GM12878 (cell line): Measurements from ENCODE around the gene SYNDIG1. TPM values are rescaled to one million over a fixed set of nuclear protein-coding genes. Genes with fewer than 3 reads are reported as not detected.

ENCODE experiments used
- ATAC-seq: fragments of 200-7000 bp; cut with Tn5 transposase; 3 replicates; pipeline ENCODE4 v1.9.1; 2020; ENCODE audit warnings: mild to moderate bottlenecking, moderate library complexity
- BruUV-seq: library from RNA; stranded (reverse); fragments of 400-500 nt; replicated peaks from 2 replicates; lab custom pipeline; 2021; lab: Mats Ljungman, UMichigan
- CTCF ChIA-PET: fragments of 300-600 bp; sonication (Branson Sonifier 250); formaldehyde crosslinking; extraction: SDS; loops from one replicate; lab custom pipeline; 2021; ENCODE audit warnings: inconsistent platforms; lab: Yijun Ruan, JAX
- POLR2A ChIA-PET: fragments of 350-600 bp; formaldehyde crosslinking; extraction: SDS; loops from one replicate; lab custom pipeline; 2021; ENCODE audit warnings: inconsistent platforms; lab: Charles Lee
- RAD21 ChIA-PET: fragments of 300-600 bp; sonication (Branson Sonifier 250); formaldehyde crosslinking; loops from one replicate; lab custom pipeline; 2023; ENCODE audit warnings: antibody characterized with exemption; ENCODE audit not compliant: unreplicated experiment; lab: Charles Lee
- SMC1A ChIA-PET: fragments of 300-600 bp; sonication (Branson Sonifier 250); formaldehyde crosslinking; loops from one replicate; lab custom pipeline; 2023; ENCODE audit not compliant: unreplicated experiment, uncharacterized antibody; lab: Charles Lee
- DNase-seq: peaks from one replicate; pipeline ENCODE4 v3.0.0-alpha.2; 2011; ENCODE audit warnings: low read depth, low spot score
- FAIRE-seq: peaks from 3 replicates; lab custom pipeline; 2011; peaks lifted over from hg19 to GRCh38; lab: Jason Lieb, UNC
- H2AFZ ChIP-seq: 2 replicates; pipeline ENCODE4 v1.6.0; 2011; ENCODE audit warnings: low read depth, low read length, control low read depth; ENCODE audit not compliant: control insufficient read depth
- H3K27ac ChIP-seq: 2 replicates; pipeline ENCODE4 v1.5.1; 2011; ENCODE audit warnings: control low read depth; ENCODE audit not compliant: control insufficient read depth, insufficient read depth
- H3K27me3 ChIP-seq, 2 experiments: replicated peaks in 1 of 2; 2 replicates each; pipeline versions ENCODE4 v1.6.0 to v1.6.1; 2011; ENCODE audit warnings: low read length in 1 of 2; ENCODE audit not compliant: control insufficient read depth in 2 of 2, insufficient read depth in 2 of 2
- H3K36me3 ChIP-seq, 2 experiments: 2 replicates each; pipeline ENCODE4 v1.5.1; 2011; ENCODE audit warnings: low read length in 1 of 2; ENCODE audit not compliant: control insufficient read depth in 2 of 2, insufficient read depth in 2 of 2
- H3K4me1 ChIP-seq: 2 replicates; pipeline ENCODE4 v1.6.1; 2011; ENCODE audit warnings: mild to moderate bottlenecking, low read length, moderate library complexity, mixed read lengths; ENCODE audit not compliant: control insufficient read depth, insufficient read depth
- H3K4me2 ChIP-seq: 2 replicates; pipeline ENCODE4 v1.6.0; 2011; ENCODE audit warnings: control low read depth; ENCODE audit not compliant: control insufficient read depth, insufficient read depth
- H3K4me3 ChIP-seq: fragments of 200-600 bp; sonication (generic); 2 replicates; pipeline ENCODE4 v1.5.1; 2016
- H3K79me2 ChIP-seq: 2 replicates; pipeline ENCODE4 v1.6.0; 2011; ENCODE audit warnings: low read length; ENCODE audit not compliant: control insufficient read depth, insufficient read depth
- H3K9ac ChIP-seq: 2 replicates; pipeline ENCODE4 v1.8.0; 2011; ENCODE audit warnings: low read length, control low read depth, mixed read lengths; ENCODE audit not compliant: control insufficient read depth, insufficient read depth
- H3K9me3 ChIP-seq: replicated peaks from 3 replicates; pipeline ENCODE4 v1.5.1; 2011; ENCODE audit warnings: mild to moderate bottlenecking, low read length; ENCODE audit not compliant: control insufficient read depth, insufficient read depth
- H4K20me1 ChIP-seq: 2 replicates; pipeline ENCODE4 v1.6.0; 2011; ENCODE audit not compliant: control insufficient read depth, insufficient read depth
- CBX5 ChIP-seq: sonication (generic); IDR thresholded peaks from 2 replicates; pipeline ENCODE4 v1.6.1; 2016; ENCODE audit warnings: low read depth, moderate library complexity, mild to moderate bottlenecking, inconsistent platforms
- CHD2 ChIP-seq: IDR thresholded peaks from 2 replicates; pipeline ENCODE4 v1.6.1; 2011; ENCODE audit warnings: low read depth, low read length, improper control_type of control experiment, borderline replicate concordance
- HDAC6 ChIP-seq: fragments of 200-600 bp; sonication (generic); IDR thresholded peaks from one replicate; pipeline ENCODE4 v1.8.0; 2017; ENCODE audit warnings: antibody characterized with exemption; ENCODE audit not compliant: unreplicated experiment
- IKZF2 ChIP-seq, 2 experiments: fragments of 450-650 bp; IDR thresholded peaks; 2 replicates each; pipeline ENCODE4 v1.6.1; 2017; ENCODE audit warnings: mild to moderate bottlenecking in 2 of 2, moderate library complexity in 2 of 2
- KLF5 ChIP-seq: fragments of 450-650 bp; IDR thresholded peaks from 2 replicates; pipeline ENCODE4 v1.6.1; 2014; ENCODE audit warnings: mild to moderate bottlenecking; ENCODE audit not compliant: partially characterized antibody
- NRF1 ChIP-seq: conservative IDR thresholded peaks from 2 replicates; pipeline ENCODE4 v1.6.1; 2011; ENCODE audit warnings: mild to moderate bottlenecking, low read depth, low read length, improper control_type of control experiment
- RB1 ChIP-seq: fragments of 450-650 bp; formaldehyde crosslinking; IDR thresholded peaks from 2 replicates; pipeline ENCODE4 v1.6.1; 2017; ENCODE audit warnings: mild to moderate bottlenecking, borderline replicate concordance
- ZBTB40 ChIP-seq: fragments of 450-650 bp; IDR thresholded peaks from 2 replicates; pipeline ENCODE4 v1.6.1; 2016; ENCODE audit warnings: mild to moderate bottlenecking, moderate library complexity, borderline replicate concordance
- WGBS: methylation state at CpG from one replicate; pipeline ENCODE4 v1.1.6; 2016; ENCODE audit warnings: low lambda C conversion rate; ENCODE audit not compliant: insufficient replicate concordance, insufficient coverage; ENCODE audit errors: missing lambda C conversion rate; 5-methylcytosine and 5-hydroxymethylcytosine counted together
- in situ Hi-C: fragments of 300-500 bp; cut with MboI; formaldehyde crosslinking; loops from 9 replicates; pipeline ENCODE4 v1.14.3; 2018; ENCODE audit warnings: mixed read lengths
- intact Hi-C: fragments of 100-400 bp; cut with micrococcal nuclease; formaldehyde crosslinking; loops from one replicate; pipeline ENCODE4 v1.14.2; 2022; ENCODE audit not compliant: unreplicated experiment
- polyA plus RNA-seq, 11 experiments: library from polyadenylated mRNA; depleted of rRNA in 4 of 11; unstranded in 6 of 11; stranded (reverse) in 5 of 11; fragments of >200 nt; fragmentation: Nextera tagmentation in 4 of 11; fragmentation: Illumina TruSeq in 1 of 11; extraction: Ambion mirVana in 4 of 11; extraction: Trizol in 1 of 11; gene quantifications; 1 replicate in 1 of 11; 2 replicates in 10 of 11; pipeline versions ENCODE4 v1.2.1 to v1.2.3, GENCODE V29; 2011 to 2016; ENCODE audit warnings: inconsistent platforms in 2 of 11, missing spikeins in 2 of 11, low read depth in 1 of 11
- total RNA-seq, 4 experiments: library from RNA; depleted of rRNA in 3 of 4; stranded (reverse); fragments of >200 nt in 3 of 4; fragmentation: Illumina TruSeq in 1 of 4; extraction: Trizol in 1 of 4; gene quantifications; 2 replicates each; pipeline versions ENCODE4 v1.2.1 to v1.2.3, GENCODE V29; 2013 to 2021
- TF ChIP-seq, protein P1 (sequence below): fragments of 150-350 bp; IDR thresholded peaks from 2 replicates; pipeline ENCODE4 v1.6.1; 2014; ENCODE audit warnings: mild to moderate bottlenecking, low read depth, low read length

SYNDIG1 gene
- total and polyA plus RNA-seq, 10 of the 15 experiments (the other 5 are each of a cell fraction or from before 2014, with no cell fraction given), result not detected

- FAIRE-seq, result no peak
- in situ Hi-C loops, result no loop called here
- no peak overlapping the region for H3K9ac ChIP-seq
- H3K9me3 ChIP-seq, result no peaks in the 10 kb centered on the region
- H3K27ac ChIP-seq, result no peak overlapping the region
- no peaks in the 10 kb centered on the region for H3K36me3 ChIP-seq
- no peaks in the 10 kb centered on the region for H3K4me1 ChIP-seq
- ATAC-seq, result no peak
- 17% methylated on average over 6 of the region's 6 CpGs for WGBS
- RAD21 ChIA-PET, result no interaction called here
- SMC1A ChIA-PET, result no interaction called here
- no TSS peak for BruUV-seq
- no peak for DNase-seq
- H4K20me1 ChIP-seq, result no peaks in the 10 kb centered on the region
- POLR2A ChIA-PET, result no interaction called here
- H3K79me2 ChIP-seq, result no peaks in the 10 kb centered on the region
- peaks cover 0 to 8% of the 10 kb centered on the region in 2 experiments for H3K27me3 ChIP-seq
- H3K4me3 ChIP-seq, result no peak overlapping the region
- no peak overlapping the region for H2AFZ ChIP-seq
- CTCF ChIA-PET, result no interaction called here
- intact Hi-C loops, result no loop called here
- TF ChIP-seq, protein P1, sequence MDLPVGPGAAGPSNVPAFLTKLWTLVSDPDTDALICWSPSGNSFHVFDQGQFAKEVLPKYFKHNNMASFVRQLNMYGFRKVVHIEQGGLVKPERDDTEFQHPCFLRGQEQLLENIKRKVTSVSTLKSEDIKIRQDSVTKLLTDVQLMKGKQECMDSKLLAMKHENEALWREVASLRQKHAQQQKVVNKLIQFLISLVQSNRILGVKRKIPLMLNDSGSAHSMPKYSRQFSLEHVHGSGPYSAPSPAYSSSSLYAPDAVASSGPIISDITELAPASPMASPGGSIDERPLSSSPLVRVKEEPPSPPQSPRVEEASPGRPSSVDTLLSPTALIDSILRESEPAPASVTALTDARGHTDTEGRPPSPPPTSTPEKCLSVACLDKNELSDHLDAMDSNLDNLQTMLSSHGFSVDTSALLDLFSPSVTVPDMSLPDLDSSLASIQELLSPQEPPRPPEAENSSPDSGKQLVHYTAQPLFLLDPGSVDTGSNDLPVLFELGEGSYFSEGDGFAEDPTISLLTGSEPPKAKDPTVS, result no peak
- TF ChIP-seq HDAC6, result no peak
- TF ChIP-seq, all 136 proteins: peak for 0
- no peak overlapping the region for H3K4me2 ChIP-seq
These were observed 168.5 kb downstream of the SYNDIG1 start for GRCh38 chr20:24637941-24638340.

GRCh38 chr20:24638591-24639548 lies 169.4 kb downstream of the SYNDIG1 start:
- BruUV-seq, result no TSS peak
- no peaks in the 10 kb centered on the region for H3K9me3 ChIP-seq
- ChIA-PET SMC1A (no interaction called here), RAD21 (no interaction called here), CTCF (no interaction called here), POLR2A (no interaction called here)
- no peak overlapping the region for H3K4me2 ChIP-seq
- no peak overlapping the region for H3K9ac ChIP-seq
- ATAC-seq (no peak), DNase-seq (no peak), FAIRE-seq (no peak)
- WGBS, result 24% methylated on average over 12 of the region's 12 CpGs
- no peaks in the 10 kb centered on the region for H3K4me1 ChIP-seq
- TF ChIP-seq IKZF2 (IDR thresholded peaks at IDR 0.05) (no peak), NRF1 (no peak), KLF5 (no peak), CBX5 (no peak), CHD2 (no peak), ZBTB40 (no peak), RB1 (no peak)
- H3K36me3 ChIP-seq, result no peaks in the 10 kb centered on the region
- H4K20me1 ChIP-seq, result no peaks in the 10 kb centered on the region
- intact Hi-C loops (no loop called here), in situ Hi-C loops (no loop called here)
- peaks cover 0 to 8% of the 10 kb centered on the region in 2 experiments for H3K27me3 ChIP-seq
- no peak overlapping the region for H3K4me3 ChIP-seq
- no peak overlapping the region for H2AFZ ChIP-seq
- no peak overlapping the region for H3K27ac ChIP-seq
- no peaks in the 10 kb centered on the region for H3K79me2 ChIP-seq
